ENCODE measurements around the gene FCRL5.
A peak's percentile ranks its signal among the peaks of the same experiment; 100 is the strongest.

The FCRL5 gene

GRCh38 chr1:157523774-157524493 is 28.4 kb downstream of the FCRL5 start:
- no peak for DNase-seq

GRCh38 chr1:157521056-157521455 is 31.3 kb downstream of the FCRL5 start:
- DNase-seq, result no peak

- no peak for DNase-seq
Observed at GRCh38 chr1:157520386-157520935, 31.9 kb downstream of the FCRL5 start.

- no peak for DNase-seq
Observed at GRCh38 chr1:157519451-157519850, 32.9 kb downstream of the FCRL5 start.

- no peak for DNase-seq
Observed at GRCh38 chr1:157517016-157517415, 35.3 kb downstream of the FCRL5 start.

GRCh38 chr1:157515709-157516108 is 36.6 kb downstream of the FCRL5 start:
- no peak for DNase-seq

- no peak for DNase-seq
Observed at GRCh38 chr1:157515141-157515540, 37.2 kb downstream of the FCRL5 start.

- DNase-seq, result no peak
Observed at GRCh38 chr1:157512036-157512969, 40.0 kb downstream of the FCRL5 start.

GRCh38 chr1:157509546-157510232 is 42.6 kb downstream of the FCRL5 start:
- no peak for DNase-seq

GRCh38 chr1:157505481-157506272 is 46.6 kb downstream of the FCRL5 start:
- DNase-seq, result peak; percentile 32 to 39

- DNase-seq, result no peak
Observed at GRCh38 chr1:157504646-157505045, 47.7 kb downstream of the FCRL5 start.

- DNase-seq, result no peak
Observed at GRCh38 chr1:157499521-157499920, 52.8 kb downstream of the FCRL5 start.

- no peak for DNase-seq
Observed at GRCh38 chr1:157498736-157499090, 53.6 kb downstream of the FCRL5 start.

GRCh38 chr1:157497987-157498735 is 54.2 kb downstream of the FCRL5 start:
- no peak for DNase-seq

GRCh38 chr1:157497284-157497683 is 55.0 kb downstream of the FCRL5 start:
- DNase-seq, result no peak

GRCh38 chr1:157496121-157496526 is 56.2 kb downstream of the FCRL5 start:
- DNase-seq, result peak; percentile 43

GRCh38 chr1:157495285-157495684 is 57.0 kb downstream of the FCRL5 start:
- no peak for DNase-seq

- DNase-seq, result no peak
Observed at GRCh38 chr1:157494093-157494492, 58.2 kb downstream of the FCRL5 start.

- DNase-seq, result peak; percentile 82 to 83
Observed at GRCh38 chr1:157490467-157491165, 61.7 kb downstream of the FCRL5 start.

GRCh38 chr1:157488156-157488555 is 64.2 kb downstream of the FCRL5 start:
- no peak for DNase-seq

GRCh38 chr1:157487504-157487903 is 64.8 kb downstream of the FCRL5 start:
- DNase-seq, result no peak

Measured in activated T-cell treated with anti-CD3 and anti-CD28 coated beads, Interleukin-2, amount 50 U/mL, for 48 hours (primary cell).